K562 (cell line): Measurements from ENCODE around the gene TNFRSF11A. TPM values are rescaled to one million over a fixed set of nuclear protein-coding genes. Genes with fewer than 3 reads are reported as not detected.

Experiments used
- polyA plus RNA-seq, 8 experiments: library from polyadenylated mRNA; depleted of rRNA in 4 of 8; stranded (reverse) in 5 of 8; unstranded in 3 of 8; fragments of >200 nt; fragmentation: Nextera tagmentation in 2 of 8; fragmentation: Illumina TruSeq in 1 of 8; extraction: Ambion mirVana in 2 of 8; extraction: Trizol in 1 of 8; gene quantifications; 2 replicates each; pipeline versions ENCODE4 v1.2.1 to v1.2.3, GENCODE V29; 2011 to 2014; ENCODE audit warnings: inconsistent platforms in 1 of 8, missing spikeins in 1 of 8
- small RNA-seq: library from RNA; depleted of rRNA; stranded (forward); fragments of <200 nt; gene quantifications from one replicate; pipeline ENCODE3, GENCODE V24; 2014
- total RNA-seq, 7 experiments: library from RNA; depleted of rRNA in 6 of 7; stranded (reverse); fragments of >200 nt in 6 of 7; fragmentation: Illumina TruSeq in 2 of 7; extraction: Trizol in 2 of 7; gene quantifications; 2 replicates each; pipeline versions ENCODE4 v1.2.1 to v1.2.3, GENCODE V29; 2011 to 2021; ENCODE audit warnings: low replicate concordance in 1 of 7

Gene TNFRSF11A
- total and polyA plus RNA-seq, 9 of the 15 experiments (the other 6 are each of a cell fraction or from before 2014, with no cell fraction given), result 0.03 to 0.06 (median 0.04) TPM; not detected in 6

Small RNA genes within 50 kb of the gene (small RNA-seq; reads per million reads assigned to genes)
- gene AC100843.2, result not detected
- not detected for gene RF00019

Other genes starting within 250 kb of the TNFRSF11A start
- gene PIGN, start 138.3 kb upstream of the TNFRSF11A start, total RNA-seq (2014; rRNA removed), result 12.3 and 17.3 TPM in 2 replicates
- 24.8 and 28.4 TPM in 2 replicates for gene PIGN, start 138.3 kb upstream of the TNFRSF11A start, total RNA-seq (2014; rRNA removed; fragmentation: Illumina TruSeq; extraction: Trizol)
- 17.1 and 20.4 TPM in 2 replicates for gene PIGN, start 138.3 kb upstream of the TNFRSF11A start, total RNA-seq (2015; rRNA removed; fragmentation: Illumina TruSeq; extraction: Trizol)
- gene PIGN, start 138.3 kb upstream of the TNFRSF11A start, total RNA-seq (2021), result 20.6 and 22.7 TPM in 2 replicates
- 20.6 and 25.6 TPM in 2 replicates for gene PIGN, start 138.3 kb upstream of the TNFRSF11A start, polyA plus RNA-seq (2011; rRNA removed)
- gene PIGN, start 138.3 kb upstream of the TNFRSF11A start, polyA plus RNA-seq (2014; fragmentation: Illumina TruSeq; extraction: Trizol), result 9.9 TPM in 2 replicates
- gene PIGN, start 138.3 kb upstream of the TNFRSF11A start, polyA plus RNA-seq (2014; fragmentation: Nextera tagmentation; extraction: Ambion mirVana), result 10 to 100 TPM; 14.6 to 15.2 TPM
- gene PIGN, start 138.3 kb upstream of the TNFRSF11A start, polyA plus RNA-seq (2014; rRNA removed), result 11.3 and 12.3 TPM in 2 replicates
- gene RELCH, start 138.1 kb upstream of the TNFRSF11A start, total RNA-seq (2014; rRNA removed), result 7.6 and 8.2 TPM in 2 replicates
- gene RELCH, start 138.1 kb upstream of the TNFRSF11A start, total RNA-seq (2014; rRNA removed; fragmentation: Illumina TruSeq; extraction: Trizol), result 12.2 and 13.3 TPM in 2 replicates
- 13.6 and 15.3 TPM in 2 replicates for gene RELCH, start 138.1 kb upstream of the TNFRSF11A start, total RNA-seq (2015; rRNA removed; fragmentation: Illumina TruSeq; extraction: Trizol)
- 9.1 and 10.1 TPM in 2 replicates for gene RELCH, start 138.1 kb upstream of the TNFRSF11A start, total RNA-seq (2021)
- 9.6 and 10.4 TPM in 2 replicates for gene RELCH, start 138.1 kb upstream of the TNFRSF11A start, polyA plus RNA-seq (2011; rRNA removed)
- gene RELCH, start 138.1 kb upstream of the TNFRSF11A start, polyA plus RNA-seq (2014; fragmentation: Illumina TruSeq; extraction: Trizol), result 6.6 and 8.3 TPM in 2 replicates
- 1 to 10 TPM; 1.4 to 2.0 TPM for gene RELCH, start 138.1 kb upstream of the TNFRSF11A start, polyA plus RNA-seq (2014; fragmentation: Nextera tagmentation; extraction: Ambion mirVana)
- gene RELCH, start 138.1 kb upstream of the TNFRSF11A start, polyA plus RNA-seq (2014; rRNA removed), result 4.2 and 4.3 TPM in 2 replicates
- 6.0 and 6.5 TPM in 2 replicates for gene ZCCHC2, start 197.7 kb downstream of the TNFRSF11A start, total RNA-seq (2014; rRNA removed)
- 4.9 and 5.7 TPM in 2 replicates for gene ZCCHC2, start 197.7 kb downstream of the TNFRSF11A start, total RNA-seq (2014; rRNA removed; fragmentation: Illumina TruSeq; extraction: Trizol)
- gene ZCCHC2, start 197.7 kb downstream of the TNFRSF11A start, total RNA-seq (2015; rRNA removed; fragmentation: Illumina TruSeq; extraction: Trizol), result 6.3 and 6.9 TPM in 2 replicates
- gene ZCCHC2, start 197.7 kb downstream of the TNFRSF11A start, total RNA-seq (2021), result 8.5 and 9.2 TPM in 2 replicates
- gene ZCCHC2, start 197.7 kb downstream of the TNFRSF11A start, polyA plus RNA-seq (2011; rRNA removed), result 7.7 and 8.4 TPM in 2 replicates
- gene ZCCHC2, start 197.7 kb downstream of the TNFRSF11A start, polyA plus RNA-seq (2014; fragmentation: Illumina TruSeq; extraction: Trizol), result 5.3 and 7.1 TPM in 2 replicates
- gene ZCCHC2, start 197.7 kb downstream of the TNFRSF11A start, polyA plus RNA-seq (2014; fragmentation: Nextera tagmentation; extraction: Ambion mirVana), result 1 to 10 TPM; 1.0 to 1.9 TPM
- 3.7 and 7.2 TPM in 2 replicates for gene ZCCHC2, start 197.7 kb downstream of the TNFRSF11A start, polyA plus RNA-seq (2014; rRNA removed)